ENCODE data around the gene HCFC1.

HCFC1 gene

DNA sequence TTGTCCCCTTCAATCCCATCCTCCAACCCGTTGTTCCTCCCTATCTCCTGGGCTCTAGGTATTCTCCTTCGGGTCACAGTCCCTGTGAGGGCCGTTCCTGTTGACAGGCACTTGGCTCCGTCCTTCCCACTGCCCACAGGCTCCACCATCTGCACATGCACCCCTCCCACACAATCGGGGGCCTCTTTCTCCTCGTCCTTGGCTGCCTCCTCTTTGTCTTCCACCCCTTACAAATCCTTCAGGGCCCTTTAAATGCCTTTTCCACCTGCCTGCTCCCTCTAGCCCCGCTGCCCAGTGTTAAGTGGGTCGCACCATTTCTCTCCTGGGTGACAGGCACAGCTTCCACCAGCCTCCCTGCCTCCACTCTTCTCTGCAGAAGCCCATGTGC lies 69.9 kb downstream of the HCFC1 start:
- Histone ChIP-seq H3K27ac (no peak overlapping the region), H3K4me1 (no peaks in the 10 kb centered on the region), H3K36me3 (ENCODE audit: control insufficient read depth, insufficient read depth, low read length) (no peaks in the 10 kb centered on the region)

DNA sequence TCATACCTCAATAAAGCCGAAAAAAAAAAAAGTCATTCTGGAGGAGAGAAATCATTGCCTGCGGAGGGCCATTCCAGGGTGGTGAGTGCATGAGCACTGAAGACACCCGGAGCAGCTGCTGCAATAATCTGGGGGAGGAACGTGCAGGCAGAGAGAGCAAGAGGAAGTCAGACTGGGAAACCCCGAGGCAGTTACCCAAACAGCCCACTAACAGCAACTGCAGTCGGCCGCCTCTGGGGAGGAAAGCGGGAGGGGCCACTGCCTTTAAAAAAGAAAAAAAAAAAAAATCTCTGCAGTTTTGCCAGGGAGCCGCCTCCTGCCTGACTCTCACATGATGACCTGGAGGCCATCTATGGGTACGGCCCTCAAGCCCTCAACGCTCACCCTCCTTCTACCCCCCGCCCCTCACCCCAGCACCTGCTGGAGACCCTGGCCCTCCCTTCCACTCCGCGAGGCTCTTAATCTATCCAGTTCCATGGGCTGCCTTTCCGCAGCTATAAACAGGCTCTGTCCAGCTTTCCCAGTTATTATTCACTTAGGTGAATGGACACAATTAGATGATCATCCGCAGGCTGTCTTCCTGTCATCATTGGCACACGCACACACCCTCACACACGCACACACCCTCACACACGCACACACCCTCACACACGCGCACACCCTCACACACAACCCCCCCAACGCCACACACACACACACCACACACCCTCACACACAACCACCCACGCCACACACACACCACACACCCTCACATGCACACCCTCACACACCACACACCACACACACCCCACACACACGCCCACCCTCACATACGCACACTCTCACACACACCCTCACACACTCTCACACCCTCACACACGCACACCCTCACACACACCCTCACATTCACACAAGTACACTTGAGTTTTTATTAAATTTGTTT lies 70.5 kb downstream of the HCFC1 start:
- Histone ChIP-seq H3K4me2 (ENCODE audit: low read length) (no peak overlapping the region), H2AFZ (no peak overlapping the region), H3K4me3 (ENCODE audit: low read depth, low read length) (no peak overlapping the region), H3K9me3 (ENCODE audit: control insufficient read depth, low read length) (no peaks in the 10 kb centered on the region), H3K27me3 (ENCODE audit: control insufficient read depth, insufficient read depth, low read length) (no peaks in the 10 kb centered on the region), H3K27ac (no peak overlapping the region), H3K36me3 (ENCODE audit: control insufficient read depth, insufficient read depth, low read length) (no peaks in the 10 kb centered on the region), H3K79me2 (no peaks in the 10 kb centered on the region), H3K9ac (no peak overlapping the region), H3K4me1 (no peaks in the 10 kb centered on the region)
- TF ChIP-seq, protein P1, sequence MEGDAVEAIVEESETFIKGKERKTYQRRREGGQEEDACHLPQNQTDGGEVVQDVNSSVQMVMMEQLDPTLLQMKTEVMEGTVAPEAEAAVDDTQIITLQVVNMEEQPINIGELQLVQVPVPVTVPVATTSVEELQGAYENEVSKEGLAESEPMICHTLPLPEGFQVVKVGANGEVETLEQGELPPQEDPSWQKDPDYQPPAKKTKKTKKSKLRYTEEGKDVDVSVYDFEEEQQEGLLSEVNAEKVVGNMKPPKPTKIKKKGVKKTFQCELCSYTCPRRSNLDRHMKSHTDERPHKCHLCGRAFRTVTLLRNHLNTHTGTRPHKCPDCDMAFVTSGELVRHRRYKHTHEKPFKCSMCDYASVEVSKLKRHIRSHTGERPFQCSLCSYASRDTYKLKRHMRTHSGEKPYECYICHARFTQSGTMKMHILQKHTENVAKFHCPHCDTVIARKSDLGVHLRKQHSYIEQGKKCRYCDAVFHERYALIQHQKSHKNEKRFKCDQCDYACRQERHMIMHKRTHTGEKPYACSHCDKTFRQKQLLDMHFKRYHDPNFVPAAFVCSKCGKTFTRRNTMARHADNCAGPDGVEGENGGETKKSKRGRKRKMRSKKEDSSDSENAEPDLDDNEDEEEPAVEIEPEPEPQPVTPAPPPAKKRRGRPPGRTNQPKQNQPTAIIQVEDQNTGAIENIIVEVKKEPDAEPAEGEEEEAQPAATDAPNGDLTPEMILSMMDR (IDR thresholded peaks at IDR 0.05) = no peak

More for the DNA sequence above, 69.9 kb downstream of the HCFC1 start:
- Histone ChIP-seq H3K79me2 (no peaks in the 10 kb centered on the region), H3K9me3 (ENCODE audit: control insufficient read depth, low read length) (no peaks in the 10 kb centered on the region), H2AFZ (no peak overlapping the region), H3K4me2 (ENCODE audit: low read length) (no peak overlapping the region), H3K27me3 (ENCODE audit: control insufficient read depth, insufficient read depth, low read length) (no peaks in the 10 kb centered on the region), H3K9ac (no peak overlapping the region), H3K4me3 (ENCODE audit: low read depth, low read length) (no peak overlapping the region)
- TF ChIP-seq, protein P1 (IDR thresholded peaks at IDR 0.05) = no peak

DNA sequence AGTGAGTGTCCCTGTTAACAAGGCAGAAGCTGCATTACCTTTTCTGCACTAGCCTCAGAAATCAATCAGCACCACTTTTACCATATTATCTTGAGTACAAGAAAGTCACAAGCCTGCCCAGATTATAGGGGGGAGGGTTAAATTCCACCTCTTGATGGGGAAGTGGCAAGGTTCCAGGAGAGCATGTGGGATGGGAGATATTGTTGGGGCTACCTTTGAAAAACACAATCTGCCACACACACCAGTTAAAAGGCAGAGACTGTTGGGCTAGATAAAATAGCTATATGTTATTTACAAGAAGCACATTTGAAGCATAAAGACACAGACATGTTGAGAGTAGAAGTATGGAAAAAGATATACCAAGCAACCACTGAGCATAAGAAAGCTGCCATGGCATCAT lies 73.7 kb downstream of the HCFC1 start:
- no peak overlapping the region for H3K9ac ChIP-seq
- no peak overlapping the region for H3K4me2 ChIP-seq (ENCODE audit: low read length)
- no peaks in the 10 kb centered on the region for H3K27me3 ChIP-seq (ENCODE audit: control insufficient read depth, insufficient read depth, low read length)
- no peak overlapping the region for H2AFZ ChIP-seq
- H3K36me3 ChIP-seq (ENCODE audit: control insufficient read depth, insufficient read depth, low read length) = no peaks in the 10 kb centered on the region
- H3K4me1 ChIP-seq = no peaks in the 10 kb centered on the region
- no peak overlapping the region for H3K4me3 ChIP-seq (ENCODE audit: low read depth, low read length)
- TF ChIP-seq, protein P1 (IDR thresholded peaks at IDR 0.05) = no peak
- no peaks in the 10 kb centered on the region for H3K9me3 ChIP-seq (ENCODE audit: control insufficient read depth, low read length)
- no peak overlapping the region for H3K27ac ChIP-seq
- H3K79me2 ChIP-seq = no peaks in the 10 kb centered on the region
